K562 (cell line): ENCODE results near the gene SLFN14. TPM values are rescaled to one million over a fixed set of nuclear protein-coding genes. Genes with fewer than 3 reads are reported as not detected.
A peak's percentile ranks its signal among the peaks of the same experiment; 100 is the strongest.

Experiments
- ARHGAP35 ChIP-seq: fragments of 450-650 bp; IDR thresholded peaks from 2 replicates; pipeline ENCODE4 v1.6.1; 2018; ENCODE audit not compliant: partially characterized antibody
- BRF1 ChIP-seq: IDR thresholded peaks from 3 replicates; pipeline ENCODE4 v1.6.1; 2011; ENCODE audit warnings: borderline replicate concordance, mild to moderate bottlenecking; ENCODE audit not compliant: insufficient read length; ENCODE audit errors: extremely low read depth
- GTF2E2 ChIP-seq: fragments of 200-800 bp; sonication (Bioruptor generic); IDR thresholded peaks from 2 replicates; pipeline ENCODE4 v1.6.1; 2016; ENCODE audit warnings: missing genetic modification characterization, missing compliant biosample characterization
- HCFC1 ChIP-seq: IDR thresholded peaks from 2 replicates; pipeline ENCODE4 v1.6.1; 2012; ENCODE audit warnings: low read depth, low read length, improper control_type of control experiment
- LEF1 ChIP-seq: fragments of 450-650 bp; IDR thresholded peaks from 2 replicates; pipeline ENCODE4 v1.6.1; 2016; ENCODE audit warnings: mild to moderate bottlenecking
- PBX2 ChIP-seq, 2 experiments: IDR thresholded peaks in 1 of 2; conservative IDR thresholded peaks in 1 of 2; 2 replicates each; pipeline ENCODE4 v1.6.1; 2016; ENCODE audit warnings: low read depth in 2 of 2, mild to moderate bottlenecking in 1 of 2, missing compliant biosample characterization in 1 of 2, missing genetic modification characterization in 1 of 2, moderate library complexity in 1 of 2
- SLC30A9 ChIP-seq: fragments of 250-450 bp; sonication (Bioruptor Pico); IDR thresholded peaks from 2 replicates; pipeline ENCODE4 v1.8.0; 2022; ENCODE audit warnings: mild to moderate bottlenecking, moderate library complexity
- SMARCE1 ChIP-seq: fragments of 450-650 bp; IDR thresholded peaks from 2 replicates; pipeline ENCODE4 v1.7.1; 2016; ENCODE audit warnings: mild to moderate bottlenecking
- SUPT5H ChIP-seq: fragments of 450-650 bp; IDR thresholded peaks from 2 replicates; pipeline ENCODE4 v1.6.1; 2016
- THAP7 ChIP-seq: fragments of 250-450 bp; sonication (Bioruptor Pico); IDR thresholded peaks from 2 replicates; pipeline ENCODE4 v1.5.0; 2021
- THRA ChIP-seq: fragments of 450-650 bp; IDR thresholded peaks from 2 replicates; pipeline ENCODE4 v1.6.1; 2017; ENCODE audit warnings: mild to moderate bottlenecking, moderate library complexity
- ZBTB33 ChIP-seq: sonication (generic); formaldehyde crosslinking; IDR thresholded peaks from 2 replicates; pipeline ENCODE4 v1.8.1; 2023; ENCODE audit warnings: mild to moderate bottlenecking, missing genetic modification reagents
- ZNF174 ChIP-seq: fragments of 250-450 bp; sonication (Bioruptor Pico); IDR thresholded peaks from 2 replicates; pipeline ENCODE4 v1.4.0; 2020; ENCODE audit warnings: mild to moderate bottlenecking
- ZNF217 ChIP-seq: sonication (generic); formaldehyde crosslinking; IDR thresholded peaks from 2 replicates; pipeline ENCODE4 v1.8.0; 2022; ENCODE audit warnings: mild to moderate bottlenecking, missing genetic modification reagents
- ZNF277 ChIP-seq: fragments of 250-450 bp; sonication (Bioruptor Pico); IDR thresholded peaks from 2 replicates; pipeline ENCODE4 v1.8.0; 2022; ENCODE audit warnings: inconsistent platforms, mild to moderate bottlenecking, moderate library complexity, borderline replicate concordance
- ZNF311 ChIP-seq: fragments of 250-450 bp; sonication (Bioruptor Pico); IDR thresholded peaks from 2 replicates; pipeline ENCODE4 v1.4.0; 2020; ENCODE audit warnings: mild to moderate bottlenecking, moderate library complexity
- ZNF695 ChIP-seq: fragments of 450-650 bp; formaldehyde crosslinking; IDR thresholded peaks from 2 replicates; pipeline ENCODE4 v1.4.0; 2020; ENCODE audit warnings: mild to moderate bottlenecking, moderate library complexity
- polyA plus RNA-seq, 8 experiments: library from polyadenylated mRNA; depleted of rRNA in 4 of 8; stranded (reverse) in 5 of 8; unstranded in 3 of 8; fragments of >200 nt; fragmentation: Nextera tagmentation in 2 of 8; fragmentation: Illumina TruSeq in 1 of 8; extraction: Ambion mirVana in 2 of 8; extraction: Trizol in 1 of 8; gene quantifications; 2 replicates each; pipeline versions ENCODE4 v1.2.1 to v1.2.3, GENCODE V29; 2011 to 2014; ENCODE audit warnings: inconsistent platforms in 1 of 8, missing spikeins in 1 of 8
- total RNA-seq, 7 experiments: library from RNA; depleted of rRNA in 6 of 7; stranded (reverse); fragments of >200 nt in 6 of 7; fragmentation: Illumina TruSeq in 2 of 7; extraction: Trizol in 2 of 7; gene quantifications; 2 replicates each; pipeline versions ENCODE4 v1.2.1 to v1.2.3, GENCODE V29; 2011 to 2021; ENCODE audit warnings: low replicate concordance in 1 of 7

SLFN14 gene
- total and polyA plus RNA-seq, 9 of the 15 experiments (the other 6 are each of a cell fraction or from before 2014, with no cell fraction given), result 1.3 to 4.3 (median 3.1) TPM

GRCh38 chr17:35587074-35587961 lies 26.7 kb upstream of the SLFN14 start, which contains the start of gene AP2B1 (continued):
- TF ChIP-seq ZNF695 (CRISPR knock-in tag) (no peak; the same call in 1 of the 2 replicates), ZNF217 (CRISPR knock-in tag) (no peak), SUPT5H (peak; percentile 93), BRF1 (no peak), ZNF311 (CRISPR knock-in tag) (peak; percentile 48; the same call in 1 of the 2 replicates), HCFC1 (peak; percentile 97), ARHGAP35 (peak; percentile 63), LEF1 (no peak), THRA (no peak), GTF2E2 (tag) (no peak; the same call in 1 of the 2 replicates), SMARCE1 (0 out of 2 replicates have a peak, but pooled peaks have one; percentile 22), ZNF277 (CRISPR knock-in tag) (no peak), ZNF174 (CRISPR knock-in tag) (no peak), THAP7 (CRISPR knock-in tag) (no peak), PBX2 (CRISPR knock-in tag; IDR thresholded peaks at IDR 0.05; ENCODE audit: low read depth) (no peak), PBX2 (tag; conservative IDR thresholded peaks at IDR 0.05; ENCODE audit: low read depth) (0 out of 2 replicates have a peak, but pooled peaks have one; percentile 15), ZBTB33 (CRISPR knock-in tag) (0 out of 2 replicates have a peak, but pooled peaks have one; percentile 30), SLC30A9 (CRISPR knock-in tag) (no peak)
